ENCODE results near the gene SEC14L1. TPM values are rescaled to one million over a fixed set of nuclear protein-coding genes. Genes with fewer than 3 reads are reported as not detected.

The SEC14L1 gene
- total RNA-seq, 1 donor from 2014 or later: 146 TPM

DNA sequence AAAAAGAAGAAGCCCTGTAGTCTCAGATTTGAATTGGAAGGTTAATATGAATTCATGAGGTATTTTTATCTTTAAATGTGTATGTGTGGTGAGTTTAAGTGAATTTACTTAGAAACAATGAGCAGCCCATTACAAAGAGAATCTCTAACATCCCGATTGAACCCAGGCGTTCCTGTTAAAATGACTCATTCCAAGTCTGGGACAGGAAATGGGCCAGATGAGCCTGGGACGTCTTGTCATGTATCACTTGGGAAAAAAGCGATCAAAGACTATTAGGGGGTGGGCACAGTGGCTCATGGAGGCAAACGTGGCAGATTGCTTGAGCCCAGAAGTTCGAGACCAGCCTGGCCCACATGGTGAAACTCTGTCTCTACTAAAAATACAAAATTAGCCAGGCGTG is 81.6 kb downstream of the SEC14L1 start:
- intact Hi-C loops (cut with DNase I): no loop called here
- H3K4me1 ChIP-seq: peaks cover 9% of the 10 kb centered on the region
- ATAC-seq: no peak
- DNase-seq: no peak
- TF ChIP-seq, protein P1, sequence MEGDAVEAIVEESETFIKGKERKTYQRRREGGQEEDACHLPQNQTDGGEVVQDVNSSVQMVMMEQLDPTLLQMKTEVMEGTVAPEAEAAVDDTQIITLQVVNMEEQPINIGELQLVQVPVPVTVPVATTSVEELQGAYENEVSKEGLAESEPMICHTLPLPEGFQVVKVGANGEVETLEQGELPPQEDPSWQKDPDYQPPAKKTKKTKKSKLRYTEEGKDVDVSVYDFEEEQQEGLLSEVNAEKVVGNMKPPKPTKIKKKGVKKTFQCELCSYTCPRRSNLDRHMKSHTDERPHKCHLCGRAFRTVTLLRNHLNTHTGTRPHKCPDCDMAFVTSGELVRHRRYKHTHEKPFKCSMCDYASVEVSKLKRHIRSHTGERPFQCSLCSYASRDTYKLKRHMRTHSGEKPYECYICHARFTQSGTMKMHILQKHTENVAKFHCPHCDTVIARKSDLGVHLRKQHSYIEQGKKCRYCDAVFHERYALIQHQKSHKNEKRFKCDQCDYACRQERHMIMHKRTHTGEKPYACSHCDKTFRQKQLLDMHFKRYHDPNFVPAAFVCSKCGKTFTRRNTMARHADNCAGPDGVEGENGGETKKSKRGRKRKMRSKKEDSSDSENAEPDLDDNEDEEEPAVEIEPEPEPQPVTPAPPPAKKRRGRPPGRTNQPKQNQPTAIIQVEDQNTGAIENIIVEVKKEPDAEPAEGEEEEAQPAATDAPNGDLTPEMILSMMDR (IDR thresholded peaks at IDR 0.05): no peak
- no peak overlapping the region for H3K4me3 ChIP-seq
- H3K27me3 ChIP-seq (ENCODE audit: low read depth): no peaks in the 10 kb centered on the region
- peak overlapping the region; percentile 58 for H3K27ac ChIP-seq
- peaks cover 19% of the 10 kb centered on the region for H3K36me3 ChIP-seq
- peaks cover 4% of the 10 kb centered on the region for H3K9me3 ChIP-seq

DNA sequence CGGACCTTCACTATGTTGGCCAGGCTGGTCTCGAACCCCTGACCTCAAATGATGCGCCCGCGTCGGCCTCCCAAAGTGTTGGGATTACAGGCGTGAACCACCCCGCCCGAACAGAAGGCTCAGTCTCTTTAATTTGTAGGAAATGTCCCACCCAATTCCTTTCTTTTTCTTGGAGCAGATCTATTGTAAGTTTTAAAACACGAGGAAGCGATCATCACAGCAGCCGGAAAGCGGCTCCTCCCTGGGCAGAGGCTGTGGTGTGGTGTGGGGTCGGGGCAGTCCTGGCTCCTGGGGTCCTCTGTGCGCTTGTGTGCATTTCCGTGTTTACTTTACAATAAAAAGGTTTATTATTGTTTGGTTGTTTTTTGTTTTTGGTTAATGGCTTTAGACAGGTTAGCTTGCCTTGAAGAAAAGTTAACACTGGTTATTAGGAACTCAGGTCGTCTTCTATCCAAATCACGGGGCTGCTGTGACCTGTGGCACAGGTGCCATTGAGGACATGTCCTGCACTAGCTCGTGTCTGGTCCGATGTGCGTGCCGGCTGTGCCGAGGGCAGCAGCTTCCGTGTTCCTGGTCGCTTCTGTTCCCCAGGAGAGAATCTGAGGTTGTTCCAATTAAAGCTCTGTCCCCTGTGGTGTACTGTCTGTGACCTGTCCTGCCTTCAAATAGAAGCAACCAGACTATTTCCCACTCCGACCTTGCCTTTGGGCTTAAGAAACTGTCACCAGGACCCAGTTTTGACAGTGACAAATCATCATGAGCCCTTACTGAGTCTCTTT is 83.1 kb downstream of the SEC14L1 start:
- Histone ChIP-seq H3K4me1 (peaks cover 9% of the 10 kb centered on the region), H3K36me3 (peaks cover 4% of the 10 kb centered on the region), H3K27ac (peak overlapping the region; percentile 74), H3K4me3 (no peak overlapping the region), H3K27me3 (ENCODE audit: low read depth) (no peaks in the 10 kb centered on the region), H3K9me3 (peaks cover 4% of the 10 kb centered on the region)
- ATAC-seq (no peak), DNase-seq (no peak)
- TF ChIP-seq, protein P1 (IDR thresholded peaks at IDR 0.05): no peak
- intact Hi-C loops (cut with DNase I): no loop called here

DNA sequence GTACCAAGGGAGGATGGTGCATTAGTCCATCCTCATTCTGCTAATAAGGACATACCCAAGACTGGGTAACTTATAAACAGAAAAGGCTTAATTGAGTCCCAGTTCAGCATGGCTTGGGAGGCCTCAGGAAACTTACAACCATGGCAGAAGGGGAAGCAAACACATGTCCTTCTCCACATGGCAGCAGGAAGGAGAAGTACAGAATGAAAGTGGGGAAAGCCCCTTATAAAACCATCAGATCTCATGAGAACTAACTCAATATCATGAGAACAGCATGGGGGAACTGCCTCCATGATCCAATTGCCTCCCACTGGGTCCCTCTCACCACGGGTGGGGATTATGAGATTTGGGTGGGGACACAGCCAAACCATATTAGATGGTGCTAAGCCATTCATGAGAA is 84.5 kb downstream of the SEC14L1 start:
- DNase-seq (no peak), ATAC-seq (no peak)
- H3K27me3 ChIP-seq (ENCODE audit: low read depth): no peaks in the 10 kb centered on the region
- no peak overlapping the region for H3K4me3 ChIP-seq
- no peaks in the 10 kb centered on the region for H3K36me3 ChIP-seq
- intact Hi-C loops (cut with DNase I): no loop called here
- TF ChIP-seq, protein P1 (IDR thresholded peaks at IDR 0.05): no peak
- H3K4me1 ChIP-seq: peaks cover 9% of the 10 kb centered on the region
- H3K27ac ChIP-seq: no peak overlapping the region
- peaks cover 4% of the 10 kb centered on the region for H3K9me3 ChIP-seq

DNA sequence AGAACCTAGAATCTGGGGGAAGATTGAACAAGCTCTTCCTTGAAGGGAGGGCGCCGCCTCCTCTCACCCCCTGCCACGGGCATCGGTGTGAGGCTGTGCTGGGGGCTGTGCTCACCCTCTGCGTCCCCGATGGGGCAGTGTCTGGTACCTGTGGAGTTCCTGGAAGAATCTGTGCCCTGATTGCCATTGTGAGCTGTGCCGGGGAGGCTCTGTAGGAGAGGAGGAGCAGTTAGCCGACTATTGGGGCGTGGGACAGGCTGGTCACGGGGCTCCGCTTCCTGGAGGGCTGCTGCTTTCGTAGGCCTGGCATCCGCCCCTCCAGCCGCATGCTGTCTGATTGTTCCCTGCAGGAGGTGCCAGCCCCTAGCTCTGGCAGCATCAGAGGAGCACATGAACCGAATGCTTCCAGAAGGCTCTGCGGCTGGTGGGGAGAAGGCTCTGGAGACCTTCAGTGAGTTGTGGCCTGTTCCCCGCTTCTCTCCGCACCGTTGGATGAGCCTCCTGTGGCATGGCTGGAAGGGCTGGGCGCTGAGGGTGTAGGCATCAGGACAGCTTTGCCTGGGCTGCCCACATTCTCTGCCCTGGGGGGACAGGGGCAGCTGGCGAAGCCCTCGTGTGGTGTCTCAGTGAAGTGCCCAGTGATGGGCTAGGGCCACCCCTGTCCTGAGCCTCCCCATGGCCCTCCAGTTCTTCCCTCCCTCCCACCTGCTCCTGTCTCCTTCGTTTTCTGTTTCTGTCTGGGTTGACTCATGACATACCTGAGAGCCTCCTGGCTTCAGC is 86.9 kb downstream of the SEC14L1 start:
- peaks cover 9% of the 10 kb centered on the region for H3K4me1 ChIP-seq
- peaks cover 4% of the 10 kb centered on the region for H3K9me3 ChIP-seq
- DNase-seq: peak; percentile 52
- intact Hi-C loops (cut with DNase I): no loop called here
- peak; percentile 47 to 50 for ATAC-seq
- peak overlapping the region; percentile 82 for H3K27ac ChIP-seq
- H3K4me3 ChIP-seq: peak overlapping the region; percentile 45
- TF ChIP-seq, protein P1 (IDR thresholded peaks at IDR 0.05): no peak
- H3K27me3 ChIP-seq (ENCODE audit: low read depth): no peaks in the 10 kb centered on the region
- no peaks in the 10 kb centered on the region for H3K36me3 ChIP-seq

DNA sequence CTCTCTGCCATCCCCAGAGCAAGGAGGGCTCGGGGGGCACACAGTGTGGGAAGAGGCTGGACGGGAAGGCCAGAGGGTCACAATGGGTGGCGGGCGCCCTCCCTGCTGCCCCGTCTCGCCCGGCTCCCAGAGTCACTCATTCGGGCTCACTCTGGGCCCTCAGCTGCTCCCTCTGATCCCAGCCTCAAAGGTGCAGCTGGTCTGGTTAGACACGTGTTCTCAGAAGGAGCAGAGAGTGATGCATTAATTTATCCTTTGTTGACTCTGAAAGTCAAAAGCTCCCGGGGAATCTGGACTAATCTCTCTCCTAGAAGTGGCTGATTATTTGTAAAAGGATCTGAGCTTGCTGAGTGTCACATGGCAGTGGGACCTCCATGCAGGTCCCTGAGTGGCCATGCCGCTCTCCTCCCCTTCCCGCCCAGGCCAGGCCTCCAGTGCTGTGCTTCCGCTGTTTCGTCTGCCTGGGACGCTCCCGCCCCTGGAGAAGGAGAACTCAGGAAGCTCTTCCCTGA is 87.5 kb downstream of the SEC14L1 start:
- intact Hi-C loops (cut with DNase I): no loop called here

More for the DNA sequence above, 87.5 kb downstream of the SEC14L1 start:
- H3K27me3 ChIP-seq (ENCODE audit: low read depth): no peaks in the 10 kb centered on the region
- TF ChIP-seq, protein P1 (IDR thresholded peaks at IDR 0.05): no peak
- no peaks in the 10 kb centered on the region for H3K36me3 ChIP-seq
- peaks cover 4% of the 10 kb centered on the region for H3K9me3 ChIP-seq
- peak overlapping the region; percentile 82 for H3K27ac ChIP-seq
- DNase-seq (peak; percentile 45), ATAC-seq (peak in 1 of 2 donors; percentile 48)
- peaks cover 3% of the 10 kb centered on the region for H3K4me1 ChIP-seq
- no peak overlapping the region for H3K4me3 ChIP-seq
